ENCODE results near the gene THSD4.

- no peak for TF ChIP-seq CTCF (optimal IDR thresholded peaks at IDR 0.05 in 1 of 3, IDR thresholded peaks at IDR 0.05 in 1 of 3, conservative IDR thresholded peaks at IDR 0.05 in 1 of 3; ENCODE audit: extremely low read depth in 1 of 3, insufficient read depth in 2 of 3, low read length in 3 of 3)
- TF ChIP-seq EZH2 (IDR thresholded peaks at IDR 0.05; ENCODE audit: low read length), result no peak
These were observed 545.2 kb downstream of the THSD4 start for GRCh38 chr15:71660501-71660900.
